ENCODE data around the gene PTCHD4. TPM values are rescaled to one million over a fixed set of nuclear protein-coding genes. Genes with fewer than 3 reads are reported as not detected.

Gene PTCHD4
- total and polyA plus RNA-seq, 8 donors, result 0.06 to 0.59 (median 0.20) TPM

DNA sequence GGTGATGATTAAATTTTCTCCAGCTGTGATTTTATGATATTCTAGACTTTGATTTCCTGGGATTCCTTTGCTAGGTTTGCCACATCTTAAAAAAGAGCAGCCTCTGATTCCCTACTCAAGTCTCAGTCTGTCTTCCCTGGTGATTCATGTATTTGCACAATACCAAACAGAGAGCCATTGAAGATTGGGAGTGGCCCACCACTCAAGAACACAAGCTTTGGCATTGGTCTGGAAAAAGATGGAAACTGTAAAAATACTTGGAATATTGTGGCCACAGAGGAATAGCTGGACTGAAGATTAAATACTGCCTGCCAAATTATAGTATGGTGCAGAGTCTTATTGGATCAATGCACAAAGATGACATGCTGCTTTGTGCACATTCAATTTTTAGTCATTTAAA, 32.9 kb downstream of the PTCHD4 start:
- FAIRE-seq, result no peak
- TF ChIP-seq, protein P1, sequence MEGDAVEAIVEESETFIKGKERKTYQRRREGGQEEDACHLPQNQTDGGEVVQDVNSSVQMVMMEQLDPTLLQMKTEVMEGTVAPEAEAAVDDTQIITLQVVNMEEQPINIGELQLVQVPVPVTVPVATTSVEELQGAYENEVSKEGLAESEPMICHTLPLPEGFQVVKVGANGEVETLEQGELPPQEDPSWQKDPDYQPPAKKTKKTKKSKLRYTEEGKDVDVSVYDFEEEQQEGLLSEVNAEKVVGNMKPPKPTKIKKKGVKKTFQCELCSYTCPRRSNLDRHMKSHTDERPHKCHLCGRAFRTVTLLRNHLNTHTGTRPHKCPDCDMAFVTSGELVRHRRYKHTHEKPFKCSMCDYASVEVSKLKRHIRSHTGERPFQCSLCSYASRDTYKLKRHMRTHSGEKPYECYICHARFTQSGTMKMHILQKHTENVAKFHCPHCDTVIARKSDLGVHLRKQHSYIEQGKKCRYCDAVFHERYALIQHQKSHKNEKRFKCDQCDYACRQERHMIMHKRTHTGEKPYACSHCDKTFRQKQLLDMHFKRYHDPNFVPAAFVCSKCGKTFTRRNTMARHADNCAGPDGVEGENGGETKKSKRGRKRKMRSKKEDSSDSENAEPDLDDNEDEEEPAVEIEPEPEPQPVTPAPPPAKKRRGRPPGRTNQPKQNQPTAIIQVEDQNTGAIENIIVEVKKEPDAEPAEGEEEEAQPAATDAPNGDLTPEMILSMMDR (IDR thresholded peaks at IDR 0.05), result no peak
- intact Hi-C loops (cut with DNase I), result no loop called here
- Histone ChIP-seq H3K9me3 (no peaks in the 10 kb centered on the region), H3K36me3 (no peaks in the 10 kb centered on the region), H3K4me1 (no peaks in the 10 kb centered on the region), H3K4me3 (no peak overlapping the region), H3K27me3 (no peaks in the 10 kb centered on the region), H3K27ac (no peak overlapping the region)
- ATAC-seq, result no peak
- no peak for DNase-seq

DNA sequence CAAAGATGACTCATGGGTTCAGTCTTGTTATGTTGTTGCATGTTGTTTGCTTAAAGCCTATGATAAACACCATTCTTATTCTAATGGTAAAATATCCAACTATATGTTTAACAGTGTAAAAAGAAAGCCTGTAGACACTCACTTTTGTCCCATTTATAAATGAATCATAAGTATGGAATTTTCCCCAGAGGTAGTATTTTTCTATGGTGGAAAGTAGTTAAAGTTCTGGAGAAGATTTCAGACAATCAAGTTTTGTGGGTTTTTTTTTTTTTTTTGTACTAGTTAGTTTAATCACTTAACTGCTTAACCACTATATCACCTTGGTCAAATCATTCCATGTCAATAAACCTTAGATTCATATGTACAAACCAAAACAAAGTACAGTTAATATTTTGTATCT, 35.8 kb downstream of the PTCHD4 start:
- ATAC-seq, result no peak
- Histone ChIP-seq H3K9me3 (no peaks in the 10 kb centered on the region), H3K27me3 (no peaks in the 10 kb centered on the region), H3K4me1 (no peaks in the 10 kb centered on the region), H3K27ac (no peak overlapping the region), H3K4me3 (no peak overlapping the region), H3K36me3 (no peaks in the 10 kb centered on the region)
- no peak for FAIRE-seq
- intact Hi-C loops (cut with DNase I), result no loop called here
- TF ChIP-seq, protein P1 (IDR thresholded peaks at IDR 0.05), result no peak
- no peak for DNase-seq

DNA sequence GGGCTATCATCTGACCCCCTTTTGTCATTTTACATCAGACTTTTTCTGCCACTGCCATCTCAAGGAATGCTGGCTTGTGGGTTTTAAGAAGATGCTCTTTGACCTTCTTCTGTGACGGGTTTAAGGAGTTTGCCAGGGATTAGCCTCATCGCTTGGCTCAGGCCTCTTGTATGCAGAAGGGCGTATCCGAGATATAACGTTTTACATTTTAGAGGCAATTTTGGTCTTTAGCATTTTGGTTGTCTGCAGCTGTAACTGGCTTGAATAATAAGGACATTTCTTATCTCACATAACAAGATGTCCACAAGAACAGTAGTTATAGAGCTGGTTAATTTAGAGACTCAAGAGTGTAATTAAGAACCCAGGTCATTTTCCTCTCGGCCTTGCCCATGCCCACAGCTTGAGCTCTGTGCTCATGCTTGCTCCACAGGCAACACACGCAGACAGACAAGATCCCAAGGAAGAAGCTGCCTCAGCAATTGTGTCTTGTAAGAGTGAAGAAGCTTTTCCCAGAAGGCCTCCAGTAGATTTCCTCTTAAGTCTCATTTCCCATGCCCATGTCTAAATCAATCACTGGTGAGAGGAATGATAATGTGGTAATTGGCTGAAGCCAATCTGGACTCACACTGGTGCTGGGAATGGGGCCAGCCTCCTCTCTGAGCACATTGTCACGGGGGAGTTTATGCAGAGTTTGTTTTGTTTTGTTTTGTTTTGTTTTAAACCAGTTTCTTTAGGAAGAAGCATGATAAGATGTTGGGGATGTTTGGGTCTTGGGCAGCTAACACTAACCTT, 36.8 kb downstream of the PTCHD4 start:
- no peak for DNase-seq
- Histone ChIP-seq H3K27ac (no peak overlapping the region), H3K36me3 (no peaks in the 10 kb centered on the region), H3K27me3 (no peaks in the 10 kb centered on the region), H3K9me3 (no peaks in the 10 kb centered on the region), H3K4me3 (no peak overlapping the region), H3K4me1 (no peaks in the 10 kb centered on the region)
- intact Hi-C loops (cut with DNase I), result no loop called here
- TF ChIP-seq, protein P1 (IDR thresholded peaks at IDR 0.05), result no peak
- no peak for ATAC-seq
- WGBS, 2 donors, result 63 to 69% methylated on average over 8 of the region's 8 CpGs
- no peak for FAIRE-seq

DNA sequence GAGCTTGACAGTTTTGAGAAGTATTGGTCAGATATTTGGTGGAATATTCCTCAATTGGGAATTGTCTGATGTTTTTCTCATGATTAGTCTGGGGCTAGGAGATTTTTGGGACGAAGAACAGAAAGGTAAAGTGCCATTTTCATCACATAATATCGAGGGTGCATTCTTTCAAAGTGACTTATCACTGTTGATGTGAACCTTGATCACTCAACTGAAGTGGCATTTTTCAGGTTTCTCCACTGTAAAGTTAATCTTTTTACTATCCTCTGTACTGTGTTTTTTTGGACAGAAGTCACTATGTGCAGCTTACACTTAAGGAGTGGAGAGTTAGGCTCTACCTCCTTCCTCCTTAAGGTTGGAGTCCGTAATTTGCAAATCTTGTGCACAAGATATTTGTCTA, 39.2 kb downstream of the PTCHD4 start:
- no peak for ATAC-seq
- no peak for DNase-seq
- WGBS, 2 donors, result 47 to 55% methylated on average over 3 of the region's 3 CpGs
- Histone ChIP-seq H3K36me3 (no peaks in the 10 kb centered on the region), H3K4me1 (no peaks in the 10 kb centered on the region), H3K4me3 (no peak overlapping the region), H3K9me3 (no peaks in the 10 kb centered on the region), H3K27ac (no peak overlapping the region), H3K27me3 (no peaks in the 10 kb centered on the region)
- intact Hi-C loops (cut with DNase I), result no loop called here
- TF ChIP-seq, protein P1 (IDR thresholded peaks at IDR 0.05), result no peak
- FAIRE-seq, result no peak

DNA sequence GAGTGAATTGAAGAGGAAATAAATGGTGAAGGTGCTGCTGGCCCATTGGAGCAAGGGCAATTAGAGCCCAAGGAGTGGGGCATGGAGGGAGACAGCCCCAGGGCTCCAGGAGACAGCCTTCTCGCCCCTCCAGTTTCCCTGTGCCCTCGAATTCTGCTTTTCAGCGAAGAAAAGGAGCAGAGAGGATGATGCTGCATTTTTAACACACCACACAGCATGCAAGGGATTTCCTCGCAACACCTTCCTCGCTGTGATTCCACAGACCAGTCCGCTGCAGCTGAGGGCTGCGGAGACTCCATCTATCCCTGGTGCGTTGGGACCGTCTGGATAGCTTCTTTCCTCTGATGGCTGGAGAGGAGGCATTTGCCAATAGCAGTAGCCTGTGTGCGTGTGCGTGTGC, 41.7 kb downstream of the PTCHD4 start:
- Histone ChIP-seq H3K4me3 (no peak overlapping the region), H3K4me1 (no peaks in the 10 kb centered on the region), H3K27ac (no peak overlapping the region), H3K9me3 (no peaks in the 10 kb centered on the region), H3K27me3 (peaks cover 0 to 4% (median 0%) of the 10 kb centered on the region in 4 donors), H3K36me3 (no peaks in the 10 kb centered on the region)
- intact Hi-C loops (cut with DNase I), result no loop called here
- whole genome bisulfite sequencing, 2 donors, result 24 to 29% methylated on average over 11 of the region's 11 CpGs
- TF ChIP-seq, protein P1 (IDR thresholded peaks at IDR 0.05), result no peak
- DNase-seq, result peak in 1 of 6 donors; percentile 22
- ATAC-seq, result peak in 1 of 4 donors; percentile 15
- no peak for FAIRE-seq
